ENCODE measurements around the gene F7.
"Not testable (repeated sequence)": the region's sequence is repeated elsewhere in the genome, so short reads cannot be mapped to it uniquely, and the experiment has no call there.

Gene F7

GRCh38 chr13:113158946-113159345 is 53.4 kb downstream of the F7 start:
- no peaks in the 10 kb centered on the region for H3K9me3 ChIP-seq (ENCODE audit: low read depth, low read length)
- no peaks in the 10 kb centered on the region for H3K36me3 ChIP-seq (ENCODE audit: insufficient read depth, low read length)
- no peak for DNase-seq (ENCODE audit: low read depth, low spot score)
- H3K27ac ChIP-seq, result no peak overlapping the region
- TF ChIP-seq EZH2 (IDR thresholded peaks at IDR 0.05) (no peak), FOXP2 (optimal IDR thresholded peaks at IDR 0.05; ENCODE audit: control extremely low read depth, extremely low read length, insufficient read depth) (no peak), POLR2AphosphoS5 (IDR thresholded peaks at IDR 0.05; ENCODE audit: borderline replicate concordance, low read depth, low read length) (no peak)
- H3K4me3 ChIP-seq, result no peak overlapping the region
- H3K9ac ChIP-seq (ENCODE audit: insufficient read length), result no peak overlapping the region

DNA sequence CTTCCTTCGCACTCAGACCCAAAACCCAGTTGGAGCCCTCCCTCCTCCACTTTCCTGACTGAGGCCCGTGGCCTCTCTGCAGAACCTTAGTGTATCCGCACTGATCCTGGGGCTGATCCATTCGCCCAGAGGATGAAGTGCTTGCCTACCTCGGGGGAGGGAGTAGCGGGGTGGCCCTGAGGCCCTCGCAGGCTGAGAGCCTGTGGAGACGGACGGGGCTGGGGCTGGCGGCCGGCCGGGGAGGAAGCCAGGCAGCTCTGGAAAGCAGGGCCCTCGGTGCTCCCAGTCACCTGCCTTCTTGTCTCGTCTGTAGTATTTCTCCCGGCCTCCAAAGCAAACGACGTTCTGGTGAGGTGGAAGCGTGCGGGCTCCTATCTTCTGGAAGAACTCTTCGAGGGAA is 54.1 kb downstream of the F7 start:
- Histone ChIP-seq H3K9me3 (ENCODE audit: low read depth, low read length) (no peaks in the 10 kb centered on the region), H3K36me3 (ENCODE audit: insufficient read depth, low read length) (no peaks in the 10 kb centered on the region), H3K4me3 (no peak overlapping the region), H3K27ac (no peak overlapping the region), H3K9ac (ENCODE audit: insufficient read length) (no peak overlapping the region)
- no peak for DNase-seq (ENCODE audit: low read depth, low spot score)
- TF ChIP-seq POLR2AphosphoS5 (IDR thresholded peaks at IDR 0.05; ENCODE audit: borderline replicate concordance, low read depth, low read length) (no peak), EZH2 (IDR thresholded peaks at IDR 0.05) (no peak), FOXP2 (optimal IDR thresholded peaks at IDR 0.05; ENCODE audit: control extremely low read depth, extremely low read length, insufficient read depth) (no peak)

DNA sequence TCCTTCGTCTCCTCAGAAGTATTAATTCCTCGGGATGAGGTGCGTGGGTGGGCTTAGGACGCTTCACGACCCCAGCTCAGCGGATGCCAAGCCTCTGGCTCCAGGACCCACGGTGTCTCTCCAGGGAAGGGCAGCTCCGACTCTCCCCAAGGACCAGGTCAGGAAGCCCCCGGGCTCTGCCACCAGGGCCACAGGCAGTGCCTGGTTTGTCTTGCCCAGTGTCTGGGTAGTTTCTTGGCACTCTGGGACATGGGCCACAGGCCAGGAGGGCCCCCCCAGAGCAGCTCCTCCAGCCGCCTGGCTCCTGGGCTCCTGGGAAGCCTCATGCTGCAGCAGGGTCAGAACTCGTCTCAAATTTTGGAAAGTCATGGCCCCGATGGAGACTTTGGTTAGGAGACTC is 55.4 kb downstream of the F7 start:
- TF ChIP-seq POLR2AphosphoS5 (IDR thresholded peaks at IDR 0.05; ENCODE audit: borderline replicate concordance, low read depth, low read length), result no peak
- TF ChIP-seq FOXP2 (optimal IDR thresholded peaks at IDR 0.05; ENCODE audit: control extremely low read depth, extremely low read length, insufficient read depth), result no peak
- no peak for TF ChIP-seq EZH2 (IDR thresholded peaks at IDR 0.05)
- Histone ChIP-seq H3K9ac (ENCODE audit: insufficient read length) (no peak overlapping the region), H3K9me3 (ENCODE audit: low read depth, low read length) (no peaks in the 10 kb centered on the region), H3K27ac (no peak overlapping the region), H3K4me3 (no peak overlapping the region), H3K36me3 (ENCODE audit: insufficient read depth, low read length) (no peaks in the 10 kb centered on the region)
- no peak for DNase-seq (ENCODE audit: low read depth, low spot score)

GRCh38 chr13:113161433-113161832 is 55.8 kb downstream of the F7 start:
- no peak overlapping the region for H3K4me3 ChIP-seq
- TF ChIP-seq EZH2 (IDR thresholded peaks at IDR 0.05), result no peak
- no peak for TF ChIP-seq FOXP2 (optimal IDR thresholded peaks at IDR 0.05; ENCODE audit: control extremely low read depth, extremely low read length, insufficient read depth)
- no peak for TF ChIP-seq POLR2AphosphoS5 (IDR thresholded peaks at IDR 0.05; ENCODE audit: borderline replicate concordance, low read depth, low read length)
- no peaks in the 10 kb centered on the region for H3K9me3 ChIP-seq (ENCODE audit: low read depth, low read length)
- H3K9ac ChIP-seq (ENCODE audit: insufficient read length), result no peak overlapping the region
- no peak overlapping the region for H3K27ac ChIP-seq
- H3K36me3 ChIP-seq (ENCODE audit: insufficient read depth, low read length), result no peaks in the 10 kb centered on the region
- DNase-seq (ENCODE audit: low read depth, low spot score), result no peak

DNA sequence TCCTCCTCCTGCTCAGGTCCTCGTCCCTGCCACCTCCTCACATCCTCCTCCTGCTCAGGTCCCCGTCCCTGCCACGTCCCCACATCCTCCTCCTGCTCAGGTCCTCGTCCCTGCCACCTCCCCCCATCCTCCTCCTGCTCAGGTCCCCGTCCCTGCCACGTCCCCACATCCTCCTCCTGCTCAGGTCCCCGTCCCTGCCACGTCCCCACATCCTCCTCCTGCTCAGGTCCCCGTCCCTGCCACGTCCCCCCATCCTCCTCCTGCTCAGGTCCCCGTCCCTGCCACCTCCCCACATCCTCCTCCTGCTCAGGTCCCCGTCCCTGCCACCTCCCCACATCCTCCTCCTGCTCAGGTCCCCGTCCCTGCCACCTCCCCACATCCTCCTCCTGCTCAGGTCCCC is 56.4 kb downstream of the F7 start:
- not testable (repeated sequence) for H3K27ac ChIP-seq; H3K4me3 ChIP-seq; DNase-seq (ENCODE audit: low read depth, low spot score); H3K9me3 ChIP-seq (ENCODE audit: low read depth, low read length); H3K9ac ChIP-seq (ENCODE audit: insufficient read length); H3K36me3 ChIP-seq (ENCODE audit: insufficient read depth, low read length)

DNA sequence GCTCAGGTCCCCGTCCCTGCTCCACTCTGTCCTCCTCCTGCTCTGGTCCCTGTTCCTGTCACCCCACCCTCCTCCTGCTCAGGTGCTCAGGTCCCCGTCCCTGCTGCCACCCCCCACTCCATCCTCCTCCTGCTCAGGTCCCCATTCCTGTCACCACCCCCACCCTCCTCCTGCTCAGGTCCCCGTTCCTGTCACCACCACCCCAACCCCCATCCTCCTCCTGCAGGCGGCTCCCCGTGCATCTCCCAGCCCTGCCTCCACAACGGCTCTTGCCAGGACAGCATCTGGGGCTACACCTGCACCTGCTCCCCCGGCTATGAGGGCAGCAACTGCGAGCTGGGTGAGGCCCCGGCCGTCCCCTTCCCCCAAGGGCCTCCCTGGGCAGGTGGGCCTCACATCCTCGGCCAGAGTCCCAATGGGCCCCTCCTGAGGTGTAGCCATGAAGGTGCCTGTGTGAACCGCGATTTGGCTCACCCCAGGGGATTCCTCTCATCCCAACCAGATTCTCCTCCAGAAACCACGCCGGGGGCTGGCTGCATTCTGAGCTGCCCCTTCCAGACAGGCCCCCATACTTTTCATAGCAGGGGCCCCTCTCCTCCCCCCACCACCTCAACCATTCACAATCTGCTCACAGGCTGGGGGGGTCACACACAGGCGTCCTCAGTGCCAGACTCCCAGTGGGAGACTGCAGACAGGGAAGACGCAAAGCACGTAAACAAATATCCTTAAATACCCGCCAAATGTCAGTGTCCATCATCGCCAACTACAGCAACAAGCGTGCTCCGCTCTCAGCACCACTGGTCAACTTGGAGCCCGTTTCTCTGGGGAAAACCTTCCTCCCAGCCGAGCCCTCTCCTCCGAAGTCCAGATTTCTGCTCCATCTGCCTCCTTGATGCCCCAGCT is 57.4 kb downstream of the F7 start:
- no peak overlapping the region for H3K4me3 ChIP-seq
- no peaks in the 10 kb centered on the region for H3K36me3 ChIP-seq (ENCODE audit: insufficient read depth, low read length)
- no peak for DNase-seq (ENCODE audit: low read depth, low spot score)

DNA sequence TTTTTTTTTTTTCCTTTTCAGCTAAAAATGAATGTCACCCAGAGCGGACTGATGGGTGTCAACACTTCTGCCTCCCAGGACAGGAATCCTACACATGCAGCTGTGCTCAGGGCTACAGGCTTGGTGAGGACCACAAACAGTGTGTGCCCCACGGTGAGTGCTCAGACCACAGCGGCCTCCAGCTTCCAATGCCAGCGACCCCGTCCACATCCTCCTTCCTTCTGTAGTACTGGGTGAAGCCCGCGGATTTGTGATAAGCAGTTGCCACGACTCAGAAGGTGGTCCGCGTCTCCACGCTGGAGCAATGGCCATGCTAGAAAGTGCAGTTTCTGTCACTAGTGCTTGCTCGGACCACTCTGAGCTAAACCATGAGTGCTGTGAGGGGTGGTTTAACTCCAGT is 58.9 kb downstream of the F7 start:
- peaks cover 2% of the 10 kb centered on the region; the same call in 1 of the 2 replicates for H3K36me3 ChIP-seq (ENCODE audit: insufficient read depth, low read length)
- TF ChIP-seq POLR2AphosphoS5 (IDR thresholded peaks at IDR 0.05; ENCODE audit: borderline replicate concordance, low read depth, low read length), result no peak
- no peak for TF ChIP-seq EZH2 (IDR thresholded peaks at IDR 0.05)
- TF ChIP-seq FOXP2 (optimal IDR thresholded peaks at IDR 0.05; ENCODE audit: control extremely low read depth, extremely low read length, insufficient read depth), result no peak
- H3K9me3 ChIP-seq (ENCODE audit: low read depth, low read length), result no peaks in the 10 kb centered on the region
- DNase-seq (ENCODE audit: low read depth, low spot score), result no peak
- no peak overlapping the region for H3K9ac ChIP-seq (ENCODE audit: insufficient read length)
- no peak overlapping the region for H3K4me3 ChIP-seq
- H3K27ac ChIP-seq, result no peak overlapping the region

More for the DNA sequence above, 57.4 kb downstream of the F7 start:
- TF ChIP-seq POLR2AphosphoS5 (IDR thresholded peaks at IDR 0.05; ENCODE audit: borderline replicate concordance, low read depth, low read length) (no peak), EZH2 (IDR thresholded peaks at IDR 0.05) (peak; percentile 30), FOXP2 (optimal IDR thresholded peaks at IDR 0.05; ENCODE audit: control extremely low read depth, extremely low read length, insufficient read depth) (no peak)
- H3K9ac ChIP-seq (ENCODE audit: insufficient read length), result no peak overlapping the region
- H3K9me3 ChIP-seq (ENCODE audit: low read depth, low read length), result no peaks in the 10 kb centered on the region
- no peak overlapping the region for H3K27ac ChIP-seq

DNA sequence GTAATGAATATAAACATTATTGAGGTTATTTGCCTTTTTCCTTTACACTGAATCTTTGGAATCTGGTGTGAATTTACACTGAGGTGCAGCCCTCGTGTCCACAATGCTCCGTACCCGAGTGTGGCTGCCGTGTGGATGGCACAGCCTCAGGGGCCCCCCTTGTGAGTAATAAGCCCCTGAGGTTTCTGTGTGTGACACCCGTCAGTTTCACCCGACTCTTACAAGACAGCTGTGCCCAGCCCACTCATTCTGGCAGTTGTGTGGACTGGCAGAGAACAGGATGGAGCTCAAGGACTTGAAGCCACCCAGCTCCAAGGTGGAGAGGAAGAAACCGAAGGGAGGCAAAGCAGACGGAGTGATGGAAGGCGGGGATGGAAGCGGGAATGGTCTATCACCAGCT is 60.7 kb downstream of the F7 start:
- no peak overlapping the region for H3K27ac ChIP-seq

More for the DNA sequence above, 60.7 kb downstream of the F7 start:
- Histone ChIP-seq H3K4me3 (no peak overlapping the region), H3K9me3 (ENCODE audit: low read depth, low read length) (no peaks in the 10 kb centered on the region), H3K9ac (ENCODE audit: insufficient read length) (no peak overlapping the region), H3K36me3 (ENCODE audit: insufficient read depth, low read length) (peaks cover 15% of the 10 kb centered on the region; the same call in 1 of the 2 replicates)
- DNase-seq (ENCODE audit: low read depth, low spot score), result no peak
- TF ChIP-seq EZH2 (IDR thresholded peaks at IDR 0.05) (no peak), FOXP2 (optimal IDR thresholded peaks at IDR 0.05; ENCODE audit: control extremely low read depth, extremely low read length, insufficient read depth) (no peak), POLR2AphosphoS5 (IDR thresholded peaks at IDR 0.05; ENCODE audit: borderline replicate concordance, low read depth, low read length) (no peak)
